Panc1 (cell line): ENCODE measurements around the gene APCDD1.

Experiments
- CTCF ChIP-seq: fragments of 450-650 bp; IDR thresholded peaks from 2 replicates; pipeline ENCODE4 v1.5.1; 2017; ENCODE audit warnings: mild to moderate bottlenecking
- POLR2AphosphoS5 ChIP-seq: IDR thresholded peaks from 2 replicates; pipeline ENCODE4 v1.6.1; 2012; ENCODE audit warnings: mild to moderate bottlenecking, low read depth, low read length, moderate library complexity
- SIN3A ChIP-seq: IDR thresholded peaks from 2 replicates; pipeline ENCODE4 v1.6.1; 2012; ENCODE audit warnings: low read depth, mild to moderate bottlenecking, low read length, moderate library complexity, borderline replicate concordance; ENCODE audit not compliant: insufficient read depth

GRCh38 chr18:10413722-10414121, 40.7 kb upstream of the APCDD1 start:
- no peak for TF ChIP-seq SIN3A
- no peak for TF ChIP-seq CTCF
- no peak for TF ChIP-seq POLR2AphosphoS5
